GM19372 (cell line): ENCODE results near the gene SLC66A1.

ENCODE experiments used
- ATAC-seq: cut with Tn5 transposase; IDR thresholded peaks from one replicate; pipeline ENCODE4 v1.9.1; 2021; ENCODE audit warnings: mild to moderate bottlenecking, low read depth, moderate library complexity; ENCODE audit not compliant: unreplicated experiment

The SLC66A1 gene

GRCh38 chr1:19324665-19324990, 12.5 kb downstream of the SLC66A1 start:
- ATAC-seq = no peak

- ATAC-seq = no peak
Observed at GRCh38 chr1:19325368-19325957, 13.3 kb downstream of the SLC66A1 start.

- no peak for ATAC-seq
Observed at GRCh38 chr1:19325958-19326747, 14.0 kb downstream of the SLC66A1 start.

- ATAC-seq = no peak
Observed at GRCh38 chr1:19326748-19327065, 14.6 kb downstream of the SLC66A1 start.

GRCh38 chr1:19327301-19327700, 15.2 kb downstream of the SLC66A1 start:
- ATAC-seq = no peak

- ATAC-seq = no peak
Observed at GRCh38 chr1:19327736-19328135, 15.6 kb downstream of the SLC66A1 start.

- ATAC-seq = no peak
Observed at GRCh38 chr1:19328486-19328885, 16.4 kb downstream of the SLC66A1 start.

GRCh38 chr1:19329188-19329587, 17.1 kb downstream of the SLC66A1 start:
- no peak for ATAC-seq

- no peak for ATAC-seq
Observed at GRCh38 chr1:19329611-19330010, 17.5 kb downstream of the SLC66A1 start.

GRCh38 chr1:19330449-19331135, 18.5 kb downstream of the SLC66A1 start:
- no peak for ATAC-seq

- no peak for ATAC-seq
Observed at GRCh38 chr1:19331262-19331878, 19.2 kb downstream of the SLC66A1 start.

GRCh38 chr1:19332832-19333231, 20.7 kb downstream of the SLC66A1 start:
- no peak for ATAC-seq

- ATAC-seq = no peak
Observed at GRCh38 chr1:19333587-19334354, 21.6 kb downstream of the SLC66A1 start.

GRCh38 chr1:19336543-19336942, 24.4 kb downstream of the SLC66A1 start:
- ATAC-seq = no peak

GRCh38 chr1:19337289-19337688, 25.2 kb downstream of the SLC66A1 start:
- ATAC-seq = no peak

- no peak for ATAC-seq
Observed at GRCh38 chr1:19338323-19338762, 26.2 kb downstream of the SLC66A1 start.

- ATAC-seq = no peak
Observed at GRCh38 chr1:19339214-19339861, 27.2 kb downstream of the SLC66A1 start.

- ATAC-seq = no peak
Observed at GRCh38 chr1:19340387-19340937, 28.3 kb downstream of the SLC66A1 start.

- ATAC-seq = no peak
Observed at GRCh38 chr1:19341201-19342061, 29.3 kb downstream of the SLC66A1 start.
